ENCODE measurements around the gene MARCHF10.

- TF ChIP-seq, protein P1, sequence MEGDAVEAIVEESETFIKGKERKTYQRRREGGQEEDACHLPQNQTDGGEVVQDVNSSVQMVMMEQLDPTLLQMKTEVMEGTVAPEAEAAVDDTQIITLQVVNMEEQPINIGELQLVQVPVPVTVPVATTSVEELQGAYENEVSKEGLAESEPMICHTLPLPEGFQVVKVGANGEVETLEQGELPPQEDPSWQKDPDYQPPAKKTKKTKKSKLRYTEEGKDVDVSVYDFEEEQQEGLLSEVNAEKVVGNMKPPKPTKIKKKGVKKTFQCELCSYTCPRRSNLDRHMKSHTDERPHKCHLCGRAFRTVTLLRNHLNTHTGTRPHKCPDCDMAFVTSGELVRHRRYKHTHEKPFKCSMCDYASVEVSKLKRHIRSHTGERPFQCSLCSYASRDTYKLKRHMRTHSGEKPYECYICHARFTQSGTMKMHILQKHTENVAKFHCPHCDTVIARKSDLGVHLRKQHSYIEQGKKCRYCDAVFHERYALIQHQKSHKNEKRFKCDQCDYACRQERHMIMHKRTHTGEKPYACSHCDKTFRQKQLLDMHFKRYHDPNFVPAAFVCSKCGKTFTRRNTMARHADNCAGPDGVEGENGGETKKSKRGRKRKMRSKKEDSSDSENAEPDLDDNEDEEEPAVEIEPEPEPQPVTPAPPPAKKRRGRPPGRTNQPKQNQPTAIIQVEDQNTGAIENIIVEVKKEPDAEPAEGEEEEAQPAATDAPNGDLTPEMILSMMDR (conservative IDR thresholded peaks at IDR 0.05; ENCODE audit: low read length) = no peak
- no peak for TF ChIP-seq EZH2phosphoT487 (IDR thresholded peaks at IDR 0.05; ENCODE audit: borderline replicate concordance, low read depth, low read length)
Observed at GRCh38 chr17:62760059-62760944, 47.8 kb downstream of the MARCHF10 start.
